Measurements from ENCODE around the gene UPK3B. TPM values are rescaled to one million over a fixed set of nuclear protein-coding genes. Genes with fewer than 3 reads are reported as not detected.
"Not testable (repeated sequence)": the region's sequence is repeated elsewhere in the genome, so short reads cannot be mapped to it uniquely, and the experiment has no call there.

The UPK3B gene
- total and polyA plus RNA-seq, 10 of the 15 experiments (the other 5 are each of a cell fraction or from before 2014, with no cell fraction given), result 0.16 to 0.72 (median 0.27) TPM; not detected in 5

GRCh38 chr7:76476742-76477474 is 33.4 kb upstream of the UPK3B start:
- CTCF ChIA-PET; SMC1A ChIA-PET (ENCODE audit: uncharacterized antibody, unreplicated experiment); H3K27ac ChIP-seq (ENCODE audit: control insufficient read depth, insufficient read depth); intact Hi-C loops (cut with micrococcal nuclease; ENCODE audit: unreplicated experiment); H3K4me3 ChIP-seq; H3K36me3 ChIP-seq (ENCODE audit: control insufficient read depth in 2 of 2, insufficient read depth in 2 of 2, low read length in 1 of 2); H3K4me2 ChIP-seq (ENCODE audit: control insufficient read depth, insufficient read depth); in situ Hi-C loops (cut with MboI); DNase-seq (ENCODE audit: low read depth, low spot score); H4K20me1 ChIP-seq (ENCODE audit: control insufficient read depth, insufficient read depth); ATAC-seq; H3K9me3 ChIP-seq (replicated peaks; ENCODE audit: control insufficient read depth, insufficient read depth, low read length); H3K27me3 ChIP-seq (replicated peaks in 1 of 2; ENCODE audit: control insufficient read depth in 2 of 2, insufficient read depth in 2 of 2, low read length in 1 of 2); H2AFZ ChIP-seq (ENCODE audit: control insufficient read depth, low read depth, low read length); H3K9ac ChIP-seq (ENCODE audit: control insufficient read depth, insufficient read depth, low read length); H3K79me2 ChIP-seq (ENCODE audit: control insufficient read depth, insufficient read depth, low read length); RAD21 ChIA-PET (ENCODE audit: unreplicated experiment); BruUV-seq (replicated peaks); H3K4me1 ChIP-seq (ENCODE audit: control insufficient read depth, insufficient read depth, low read length); FAIRE-seq; POLR2A ChIA-PET: not testable (repeated sequence)
- 97% methylated on average over 20 of the region's 24 CpGs for WGBS (ENCODE audit: insufficient coverage, insufficient replicate concordance, low lambda C conversion rate, missing lambda C conversion rate)

- intact Hi-C loops (cut with micrococcal nuclease; ENCODE audit: unreplicated experiment); SMC1A ChIA-PET (ENCODE audit: uncharacterized antibody, unreplicated experiment); H3K4me3 ChIP-seq; BruUV-seq (replicated peaks); in situ Hi-C loops (cut with MboI); FAIRE-seq; H4K20me1 ChIP-seq (ENCODE audit: control insufficient read depth, insufficient read depth); H3K27me3 ChIP-seq (replicated peaks in 1 of 2; ENCODE audit: control insufficient read depth in 2 of 2, insufficient read depth in 2 of 2, low read length in 1 of 2); POLR2A ChIA-PET; H3K4me2 ChIP-seq (ENCODE audit: control insufficient read depth, insufficient read depth); DNase-seq (ENCODE audit: low read depth, low spot score); H3K4me1 ChIP-seq (ENCODE audit: control insufficient read depth, insufficient read depth, low read length); H3K79me2 ChIP-seq (ENCODE audit: control insufficient read depth, insufficient read depth, low read length); CTCF ChIA-PET; RAD21 ChIA-PET (ENCODE audit: unreplicated experiment); H3K9ac ChIP-seq (ENCODE audit: control insufficient read depth, insufficient read depth, low read length); H3K36me3 ChIP-seq (ENCODE audit: control insufficient read depth in 2 of 2, insufficient read depth in 2 of 2, low read length in 1 of 2); H2AFZ ChIP-seq (ENCODE audit: control insufficient read depth, low read depth, low read length); H3K9me3 ChIP-seq (replicated peaks; ENCODE audit: control insufficient read depth, insufficient read depth, low read length): not testable (repeated sequence)
- 14% methylated on average over 11 of the region's 11 CpGs for WGBS (ENCODE audit: insufficient coverage, insufficient replicate concordance, low lambda C conversion rate, missing lambda C conversion rate)
- peak; percentile 83 for ATAC-seq
- H3K27ac ChIP-seq (ENCODE audit: control insufficient read depth, insufficient read depth), result 0 out of 2 replicates have a peak overlapping the region, but pooled peaks have one; percentile 11
Measured at GRCh38 chr7:76479628-76480027, 30.7 kb upstream of the UPK3B start.

GRCh38 chr7:76480403-76481253 is 29.7 kb upstream of the UPK3B start:
- BruUV-seq (replicated peaks); RAD21 ChIA-PET (ENCODE audit: unreplicated experiment); H3K27me3 ChIP-seq (replicated peaks in 1 of 2; ENCODE audit: control insufficient read depth in 2 of 2, insufficient read depth in 2 of 2, low read length in 1 of 2); H3K79me2 ChIP-seq (ENCODE audit: control insufficient read depth, insufficient read depth, low read length); H3K4me2 ChIP-seq (ENCODE audit: control insufficient read depth, insufficient read depth); H3K9ac ChIP-seq (ENCODE audit: control insufficient read depth, insufficient read depth, low read length); H3K36me3 ChIP-seq (ENCODE audit: control insufficient read depth in 2 of 2, insufficient read depth in 2 of 2, low read length in 1 of 2); SMC1A ChIA-PET (ENCODE audit: uncharacterized antibody, unreplicated experiment); DNase-seq (ENCODE audit: low read depth, low spot score); H3K4me3 ChIP-seq; POLR2A ChIA-PET; H3K4me1 ChIP-seq (ENCODE audit: control insufficient read depth, insufficient read depth, low read length); H3K27ac ChIP-seq (ENCODE audit: control insufficient read depth, insufficient read depth); in situ Hi-C loops (cut with MboI); H2AFZ ChIP-seq (ENCODE audit: control insufficient read depth, low read depth, low read length); intact Hi-C loops (cut with micrococcal nuclease; ENCODE audit: unreplicated experiment); H4K20me1 ChIP-seq (ENCODE audit: control insufficient read depth, insufficient read depth); FAIRE-seq; CTCF ChIA-PET; ATAC-seq; H3K9me3 ChIP-seq (replicated peaks; ENCODE audit: control insufficient read depth, insufficient read depth, low read length): not testable (repeated sequence)
- WGBS (ENCODE audit: insufficient coverage, insufficient replicate concordance, low lambda C conversion rate, missing lambda C conversion rate), result 93% methylated on average over 23 of the region's 29 CpGs

GRCh38 chr7:76482660-76483059 is 27.7 kb upstream of the UPK3B start:
- H3K36me3 ChIP-seq (ENCODE audit: control insufficient read depth in 2 of 2, insufficient read depth in 2 of 2, low read length in 1 of 2); in situ Hi-C loops (cut with MboI); H3K4me3 ChIP-seq; SMC1A ChIA-PET (ENCODE audit: uncharacterized antibody, unreplicated experiment); POLR2A ChIA-PET; H3K79me2 ChIP-seq (ENCODE audit: control insufficient read depth, insufficient read depth, low read length); ATAC-seq; H3K4me1 ChIP-seq (ENCODE audit: control insufficient read depth, insufficient read depth, low read length); CTCF ChIA-PET; BruUV-seq (replicated peaks); intact Hi-C loops (cut with micrococcal nuclease; ENCODE audit: unreplicated experiment); DNase-seq (ENCODE audit: low read depth, low spot score); H3K27me3 ChIP-seq (replicated peaks in 1 of 2; ENCODE audit: control insufficient read depth in 2 of 2, insufficient read depth in 2 of 2, low read length in 1 of 2); H3K4me2 ChIP-seq (ENCODE audit: control insufficient read depth, insufficient read depth); H3K27ac ChIP-seq (ENCODE audit: control insufficient read depth, insufficient read depth); H2AFZ ChIP-seq (ENCODE audit: control insufficient read depth, low read depth, low read length); H3K9me3 ChIP-seq (replicated peaks; ENCODE audit: control insufficient read depth, insufficient read depth, low read length); H3K9ac ChIP-seq (ENCODE audit: control insufficient read depth, insufficient read depth, low read length); RAD21 ChIA-PET (ENCODE audit: unreplicated experiment); FAIRE-seq; H4K20me1 ChIP-seq (ENCODE audit: control insufficient read depth, insufficient read depth): not testable (repeated sequence)
- 93% methylated on average over 22 of the region's 24 CpGs for WGBS (ENCODE audit: insufficient coverage, insufficient replicate concordance, low lambda C conversion rate, missing lambda C conversion rate)

Measured in GM12878 (cell line).